ENCODE results near the gene HTR6. TPM values are rescaled to one million over a fixed set of nuclear protein-coding genes. Genes with fewer than 3 reads are reported as not detected.

HTR6 gene
- total and polyA plus RNA-seq, 5 experiments from 2014 or later: 0.20 to 0.38 TPM; not detected in 3

DNA sequence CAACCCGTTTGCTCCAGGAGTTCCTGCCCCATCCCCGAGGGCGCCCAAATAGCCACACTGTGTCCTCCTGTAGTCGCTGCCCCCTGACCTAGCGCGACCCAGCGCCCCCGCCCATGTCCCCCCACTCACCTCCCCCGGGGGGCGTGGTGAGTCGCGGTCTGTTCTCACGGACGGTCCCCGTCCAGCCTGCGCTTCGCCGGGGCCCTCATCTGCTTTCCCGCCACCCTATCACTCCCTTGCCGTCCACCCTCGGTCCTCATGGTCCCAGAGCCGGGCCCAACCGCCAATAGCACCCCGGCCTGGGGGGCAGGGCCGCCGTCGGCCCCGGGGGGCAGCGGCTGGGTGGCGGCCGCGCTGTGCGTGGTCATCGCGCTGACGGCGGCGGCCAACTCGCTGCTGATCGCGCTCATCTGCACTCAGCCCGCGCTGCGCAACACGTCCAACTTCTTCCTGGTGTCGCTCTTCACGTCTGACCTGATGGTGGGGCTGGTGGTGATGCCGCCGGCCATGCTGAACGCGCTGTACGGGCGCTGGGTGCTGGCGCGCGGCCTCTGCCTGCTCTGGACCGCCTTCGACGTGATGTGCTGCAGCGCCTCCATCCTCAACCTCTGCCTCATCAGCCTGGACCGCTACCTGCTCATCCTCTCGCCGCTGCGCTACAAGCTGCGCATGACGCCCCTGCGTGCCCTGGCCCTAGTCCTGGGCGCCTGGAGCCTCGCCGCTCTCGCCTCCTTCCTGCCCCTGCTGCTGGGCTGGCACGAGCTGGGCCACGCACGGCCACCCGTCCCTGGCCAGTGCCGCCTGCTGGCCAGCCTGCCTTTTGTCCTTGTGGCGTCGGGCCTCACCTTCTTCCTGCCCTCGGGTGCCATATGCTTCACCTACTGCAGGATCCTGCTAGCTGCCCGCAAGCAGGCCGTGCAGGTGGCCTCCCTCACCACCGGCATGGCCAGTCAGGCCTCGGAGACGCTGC, 1.1 kb downstream of the HTR6 start:
- no peaks in the 10 kb centered on the region for H3K9me3 Mint-ChIP-seq
- no peak overlapping the region for H3K27ac Mint-ChIP-seq
- H3K4me3 Mint-ChIP-seq: peak overlapping the region; percentile 62 to 85 (median 76)
- H3K36me3 Mint-ChIP-seq: peaks cover 0 to 2% (median 0%) of the 10 kb centered on the region in 3 donors
- H3K4me1 Mint-ChIP-seq: peaks cover 13 to 25% (median 18%) of the 10 kb centered on the region in 4 donors
- peaks cover 7 to 73% (median 30%) of the 10 kb centered on the region in 5 donors for H3K27me3 Mint-ChIP-seq
- DNase-seq (no peak), ATAC-seq (peak; percentile 31 to 37)
- POLR2A ChIA-PET: no interaction called here

GRCh38 chr1:19668888-19669287, 4.2 kb downstream of the HTR6 start:
- peaks cover 13 to 16% (median 15%) of the 10 kb centered on the region in 4 donors for H3K4me1 Mint-ChIP-seq
- DNase-seq: no peak
- H3K4me3 Mint-ChIP-seq: no peak overlapping the region
- no peaks in the 10 kb centered on the region for H3K9me3 Mint-ChIP-seq
- peaks cover 0 to 2% (median 0%) of the 10 kb centered on the region in 3 donors for H3K36me3 Mint-ChIP-seq
- POLR2A ChIA-PET: interaction anchor here (0.6 kb wide), 1 partner anchor 21 kb away, joined by 5 read pairs; no protein-coding TSS in a partner anchor
- peaks cover 3 to 78% (median 33%) of the 10 kb centered on the region in 5 donors for H3K27me3 Mint-ChIP-seq
- H3K27ac Mint-ChIP-seq: no peak overlapping the region
- ATAC-seq: no peak

- ATAC-seq (no peak), DNase-seq (no peak)
- POLR2A ChIA-PET: no interaction called here
- Mint-ChIP-seq H3K27me3 (peaks cover 3 to 84% (median 40%) of the 10 kb centered on the region in 5 donors), H3K36me3 (peaks cover 0 to 2% (median 0%) of the 10 kb centered on the region in 3 donors), H3K4me3 (no peak overlapping the region), H3K27ac (no peak overlapping the region), H3K4me1 (peaks cover 5 to 12% (median 9%) of the 10 kb centered on the region in 4 donors), H3K9me3 (no peaks in the 10 kb centered on the region)
Observed at GRCh38 chr1:19670787-19671186, 6.1 kb downstream of the HTR6 start.

- no peak for ATAC-seq
- H3K27ac Mint-ChIP-seq: no peak overlapping the region
- DNase-seq: no peak
- H3K36me3 Mint-ChIP-seq: no peaks in the 10 kb centered on the region
- POLR2A ChIA-PET: no interaction called here
- no peak overlapping the region for H3K4me3 Mint-ChIP-seq
- no peaks in the 10 kb centered on the region for H3K9me3 Mint-ChIP-seq
- peaks cover 4 to 79% (median 29%) of the 10 kb centered on the region in 5 donors for H3K27me3 Mint-ChIP-seq
- peaks cover 0 to 4% (median 0%) of the 10 kb centered on the region in 4 donors for H3K4me1 Mint-ChIP-seq
Observed at GRCh38 chr1:19672237-19672636, 7.6 kb downstream of the HTR6 start.

DNA sequence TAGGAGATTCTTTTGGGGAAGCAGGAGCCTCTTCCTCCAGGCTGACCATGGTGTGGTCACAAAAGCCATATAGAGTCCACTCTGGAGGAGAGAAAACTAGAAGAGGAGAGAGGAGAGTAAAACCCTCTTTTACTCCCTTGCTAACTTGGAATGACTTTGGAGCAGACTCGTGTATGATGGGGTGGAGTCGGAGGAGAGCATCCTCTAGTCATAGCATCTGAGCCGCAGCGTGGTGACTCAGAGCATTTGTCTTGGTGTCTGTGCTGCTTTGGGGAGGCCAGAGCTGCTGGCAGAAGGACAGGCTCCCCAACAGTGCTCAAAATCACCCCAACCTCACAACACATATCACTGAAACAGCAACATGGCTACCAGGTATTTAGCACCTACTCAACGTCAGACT, 11.1 kb downstream of the HTR6 start:
- POLR2A ChIA-PET: no interaction called here
- H3K9me3 Mint-ChIP-seq: no peaks in the 10 kb centered on the region
- H3K36me3 Mint-ChIP-seq: no peaks in the 10 kb centered on the region
- H3K27me3 Mint-ChIP-seq: peaks cover 2 to 45% (median 18%) of the 10 kb centered on the region in 5 donors
- DNase-seq (no peak), ATAC-seq (no peak)
- peak overlapping the region in 1 of 10 donors; percentile 60 for H3K27ac Mint-ChIP-seq
- peaks cover 0 to 3% (median 0%) of the 10 kb centered on the region in 4 donors for H3K4me1 Mint-ChIP-seq
- no peak overlapping the region for H3K4me3 Mint-ChIP-seq

DNA sequence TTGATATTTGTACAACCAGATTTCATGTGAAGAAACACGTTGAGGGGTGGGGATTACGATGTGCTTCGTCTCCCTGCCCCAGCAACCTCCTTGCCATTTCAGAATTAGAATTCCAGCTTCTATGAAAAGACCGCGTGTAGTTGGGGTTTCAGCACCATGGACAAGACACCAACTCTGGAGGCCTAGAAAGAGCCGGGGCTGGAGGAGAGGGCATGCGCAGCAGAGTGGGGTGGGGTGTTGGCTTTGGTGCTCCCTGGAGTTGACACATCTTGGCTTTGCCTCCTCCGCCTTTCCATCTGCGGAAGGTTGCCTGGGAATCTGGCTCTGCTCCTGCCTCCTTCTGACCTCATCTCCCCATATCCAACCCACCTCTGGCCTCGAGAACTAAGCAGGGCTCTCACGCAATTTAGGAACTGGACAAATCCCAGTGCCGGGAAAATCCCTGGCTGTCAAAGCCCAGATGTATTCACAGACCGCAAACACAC, 11.8 kb downstream of the HTR6 start:
- DNase-seq: peak in 3 of 10 donors; percentile 25 to 59 (median 26)
- Mint-ChIP-seq H3K27me3 (peaks cover 2 to 41% (median 18%) of the 10 kb centered on the region in 5 donors), H3K4me1 (peaks cover 0 to 3% (median 0%) of the 10 kb centered on the region in 4 donors), H3K4me3 (no peak overlapping the region), H3K9me3 (no peaks in the 10 kb centered on the region), H3K27ac (no peak overlapping the region), H3K36me3 (no peaks in the 10 kb centered on the region)
- peak in 1 of 2 donors; percentile 59 for ATAC-seq
- POLR2A ChIA-PET: interaction anchor here (0.6 to 1.1 kb wide), 2 partner anchors 8 to 21 kb away, joined by 3 read pairs; no protein-coding TSS in a partner anchor

DNA sequence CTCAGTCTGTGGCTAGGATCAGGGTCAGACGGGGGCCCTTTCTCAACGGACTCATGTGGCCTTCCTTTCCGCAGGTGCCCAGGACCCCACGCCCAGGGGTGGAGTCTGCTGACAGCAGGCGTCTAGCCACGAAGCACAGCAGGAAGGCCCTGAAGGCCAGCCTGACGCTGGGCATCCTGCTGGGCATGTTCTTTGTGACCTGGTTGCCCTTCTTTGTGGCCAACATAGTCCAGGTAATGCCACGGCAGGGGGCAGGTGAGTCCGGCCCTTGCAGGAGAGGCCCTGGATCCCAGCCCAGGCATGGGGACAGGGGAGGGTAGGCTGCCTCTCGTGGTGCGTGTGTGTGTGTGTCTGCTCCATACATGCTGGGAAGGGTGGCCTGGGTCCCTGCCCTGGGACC, 13.8 kb downstream of the HTR6 start:
- no peak overlapping the region for H3K4me3 Mint-ChIP-seq
- peaks cover 2 to 29% (median 13%) of the 10 kb centered on the region in 5 donors for H3K27me3 Mint-ChIP-seq
- ATAC-seq (no peak), DNase-seq (no peak)
- H3K27ac Mint-ChIP-seq: no peak overlapping the region
- POLR2A ChIA-PET: no interaction called here
- peaks cover 0 to 3% (median 3%) of the 10 kb centered on the region in 3 donors for H3K36me3 Mint-ChIP-seq
- no peaks in the 10 kb centered on the region for H3K9me3 Mint-ChIP-seq
- H3K4me1 Mint-ChIP-seq: peaks cover 0 to 3% (median 0%) of the 10 kb centered on the region in 4 donors

DNA sequence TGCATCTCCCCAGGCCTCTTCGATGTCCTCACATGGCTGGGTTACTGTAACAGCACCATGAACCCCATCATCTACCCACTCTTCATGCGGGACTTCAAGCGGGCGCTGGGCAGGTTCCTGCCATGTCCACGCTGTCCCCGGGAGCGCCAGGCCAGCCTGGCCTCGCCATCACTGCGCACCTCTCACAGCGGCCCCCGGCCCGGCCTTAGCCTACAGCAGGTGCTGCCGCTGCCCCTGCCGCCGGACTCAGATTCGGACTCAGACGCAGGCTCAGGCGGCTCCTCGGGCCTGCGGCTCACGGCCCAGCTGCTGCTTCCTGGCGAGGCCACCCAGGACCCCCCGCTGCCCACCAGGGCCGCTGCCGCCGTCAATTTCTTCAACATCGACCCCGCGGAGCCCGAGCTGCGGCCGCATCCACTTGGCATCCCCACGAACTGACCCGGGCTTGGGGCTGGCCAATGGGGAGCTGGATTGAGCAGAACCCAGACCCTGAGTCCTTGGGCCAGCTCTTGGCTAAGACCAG, 14.3 kb downstream of the HTR6 start:
- Mint-ChIP-seq H3K4me3 (no peak overlapping the region), H3K27me3 (peaks cover 2 to 28% (median 13%) of the 10 kb centered on the region in 5 donors), H3K4me1 (peaks cover 0 to 3% (median 0%) of the 10 kb centered on the region in 4 donors), H3K27ac (no peak overlapping the region), H3K36me3 (peaks cover 0 to 3% (median 3%) of the 10 kb centered on the region in 3 donors), H3K9me3 (no peaks in the 10 kb centered on the region)
- POLR2A ChIA-PET: no interaction called here
- DNase-seq (peak in 1 of 10 donors; percentile 54), ATAC-seq (no peak)

DNA sequence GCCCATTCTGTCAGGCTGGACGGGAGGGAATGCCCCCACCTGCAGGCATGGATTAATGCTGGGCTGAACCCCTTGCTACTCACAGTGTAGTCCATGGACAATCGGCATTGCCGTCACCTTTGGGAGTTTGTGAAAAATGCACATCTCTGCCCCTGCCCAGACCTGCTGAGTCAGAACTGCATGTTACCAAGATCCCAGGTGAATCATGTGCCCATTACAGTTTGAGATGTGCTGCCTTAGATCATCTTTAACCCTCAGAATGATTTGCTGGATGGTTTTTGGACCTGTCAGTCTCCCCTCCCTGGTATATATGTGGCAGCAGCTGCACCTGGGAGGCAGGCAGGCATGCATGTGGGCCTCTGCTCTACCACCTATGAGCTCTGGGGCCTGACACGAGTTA, 15.0 kb downstream of the HTR6 start:
- DNase-seq: peak in 1 of 10 donors; percentile 34
- ATAC-seq: no peak
- Mint-ChIP-seq H3K27ac (no peak overlapping the region), H3K9me3 (no peaks in the 10 kb centered on the region), H3K27me3 (peaks cover 2 to 21% (median 11%) of the 10 kb centered on the region in 5 donors), H3K36me3 (peaks cover 0 to 3% (median 3%) of the 10 kb centered on the region in 3 donors), H3K4me1 (peaks cover 0 to 3% (median 0%) of the 10 kb centered on the region in 4 donors), H3K4me3 (no peak overlapping the region)
- POLR2A ChIA-PET: no interaction called here

DNA sequence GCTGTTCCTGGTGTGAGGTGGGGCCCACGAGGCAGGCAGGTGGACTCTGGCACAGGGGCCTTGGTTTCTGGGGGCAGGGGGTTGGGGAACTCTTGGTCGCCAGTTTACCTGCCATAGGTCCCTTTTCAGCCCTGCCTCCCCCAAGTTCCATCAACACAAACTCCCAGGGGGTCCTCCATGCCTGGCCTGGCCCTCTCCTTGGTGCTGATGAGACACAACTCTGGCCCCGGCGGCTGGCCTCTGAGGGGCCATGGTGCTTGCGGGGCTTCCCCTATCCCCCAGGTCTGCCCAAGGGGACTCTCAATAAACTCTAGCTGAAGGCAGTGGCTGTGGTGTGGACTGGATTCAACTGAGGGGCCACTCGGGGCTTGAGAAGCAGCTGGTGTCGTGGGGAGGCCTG, 16.0 kb downstream of the HTR6 start:
- POLR2A ChIA-PET: no interaction called here
- ATAC-seq (no peak), DNase-seq (peak in 1 of 10 donors; percentile 45)
- Mint-ChIP-seq H3K27me3 (peaks cover 1 to 11% (median 3%) of the 10 kb centered on the region in 5 donors), H3K4me3 (no peak overlapping the region), H3K4me1 (peaks cover 0 to 3% (median 0%) of the 10 kb centered on the region in 4 donors), H3K36me3 (peaks cover 0 to 3% (median 3%) of the 10 kb centered on the region in 3 donors), H3K9me3 (no peaks in the 10 kb centered on the region), H3K27ac (no peak overlapping the region)

GRCh38 chr1:19682257-19682656, 17.6 kb downstream of the HTR6 start:
- Mint-ChIP-seq H3K27me3 (peaks cover 0 to 1% (median 0%) of the 10 kb centered on the region in 5 donors), H3K4me1 (peaks cover under 1 to 8% (median 6%) of the 10 kb centered on the region in 4 donors), H3K27ac (peak overlapping the region in 1 of 10 donors; percentile 27), H3K9me3 (peaks cover 0 to 2% (median 0%) of the 10 kb centered on the region in 9 donors), H3K4me3 (no peak overlapping the region), H3K36me3 (peaks cover 0 to 8% (median 3%) of the 10 kb centered on the region in 3 donors)
- DNase-seq: no peak
- ATAC-seq: no peak
- POLR2A ChIA-PET: no interaction called here

DNA sequence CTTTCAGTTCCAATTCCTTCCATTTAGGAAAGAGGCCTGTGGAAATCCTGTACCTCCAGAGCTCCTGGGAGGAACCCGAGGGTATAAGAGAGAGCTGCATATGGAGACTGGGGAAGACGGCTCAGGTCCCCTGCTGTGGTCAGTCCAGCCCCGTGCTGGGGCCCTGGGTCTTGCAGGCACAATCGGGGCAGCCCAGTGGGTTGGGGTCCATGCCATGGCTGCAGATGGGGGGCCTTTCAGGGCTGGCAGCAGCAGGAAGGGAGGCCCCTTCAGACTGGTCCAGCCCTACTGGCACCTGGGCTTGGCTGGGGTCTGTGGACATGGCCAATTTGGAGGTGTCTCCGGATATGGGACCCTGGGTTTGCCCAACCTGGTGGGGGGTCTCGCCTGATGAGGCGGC, 18.2 kb downstream of the HTR6 start:
- no peak for ATAC-seq
- H3K4me3 Mint-ChIP-seq: no peak overlapping the region
- POLR2A ChIA-PET: no interaction called here
- DNase-seq: no peak
- H3K27ac Mint-ChIP-seq: no peak overlapping the region
- peaks cover 7 to 14% (median 11%) of the 10 kb centered on the region in 4 donors for H3K4me1 Mint-ChIP-seq
- no peaks in the 10 kb centered on the region for H3K27me3 Mint-ChIP-seq
- peaks cover 0 to 4% (median 0%) of the 10 kb centered on the region in 9 donors for H3K9me3 Mint-ChIP-seq
- H3K36me3 Mint-ChIP-seq: peaks cover 0 to 12% (median 3%) of the 10 kb centered on the region in 3 donors

All from naive thymus-derived CD8-positive, alpha-beta T cell (primary cell).